K562 (cell line): ENCODE measurements around the gene C2CD2L. TPM values are rescaled to one million over a fixed set of nuclear protein-coding genes. Genes with fewer than 3 reads are reported as not detected.

ENCODE experiments used
- BCOR ChIP-seq: fragments of 450-650 bp; IDR thresholded peaks from 2 replicates; pipeline ENCODE4 v1.6.1; 2016
- CREM ChIP-seq: IDR thresholded peaks from 2 replicates; pipeline ENCODE4 v1.6.1; 2014; ENCODE audit warnings: antibody characterized with exemption, low read depth
- ESRRA ChIP-seq: fragments of 450-650 bp; IDR thresholded peaks from 2 replicates; pipeline ENCODE4 v1.6.1; 2014; ENCODE audit warnings: low read depth, mild to moderate bottlenecking, moderate library complexity, borderline replicate concordance
- FOSL1 ChIP-seq: fragments of 200-800 bp; sonication (Bioruptor generic); conservative IDR thresholded peaks from 2 replicates; pipeline ENCODE4 v1.6.1; 2016; ENCODE audit warnings: missing genetic modification characterization, missing compliant biosample characterization
- ILK ChIP-seq: fragments of 450-650 bp; IDR thresholded peaks from 2 replicates; pipeline ENCODE4 v1.6.1; 2016; ENCODE audit warnings: missing genetic modification characterization, low read depth, mild to moderate bottlenecking, missing compliant biosample characterization, moderate library complexity, borderline replicate concordance
- PTRF ChIP-seq: fragments of 450-650 bp; IDR thresholded peaks from 2 replicates; pipeline ENCODE4 v1.6.1; 2016; ENCODE audit warnings: mild to moderate bottlenecking, missing genetic modification characterization, missing compliant biosample characterization
- RBM14 ChIP-seq: fragments of 200-400 bp; formaldehyde crosslinking; IDR thresholded peaks from 2 replicates; pipeline ENCODE4 v1.6.1; 2018; ENCODE audit warnings: low read depth, mild to moderate bottlenecking, low read length, moderate library complexity, borderline replicate concordance; ENCODE audit not compliant: insufficient read depth
- SOX6 ChIP-seq: fragments of 450-650 bp; IDR thresholded peaks from 2 replicates; pipeline ENCODE4 v1.6.1; 2014; ENCODE audit warnings: mild to moderate bottlenecking
- SP1 ChIP-seq: sonication (generic); formaldehyde crosslinking; IDR thresholded peaks from 2 replicates; pipeline ENCODE4 v1.8.1; 2022; ENCODE audit warnings: mild to moderate bottlenecking, missing genetic modification reagents
- ZNF311 ChIP-seq: fragments of 250-450 bp; sonication (Bioruptor Pico); IDR thresholded peaks from 2 replicates; pipeline ENCODE4 v1.4.0; 2020; ENCODE audit warnings: mild to moderate bottlenecking, moderate library complexity
- ZNF699 ChIP-seq: fragments of 250-450 bp; sonication (Bioruptor Pico); IDR thresholded peaks from 2 replicates; pipeline ENCODE4 v1.8.0; 2021; ENCODE audit warnings: mild to moderate bottlenecking, moderate library complexity; ENCODE audit not compliant: insufficient replicate concordance
- polyA plus RNA-seq, 8 experiments: library from polyadenylated mRNA; depleted of rRNA in 4 of 8; stranded (reverse) in 5 of 8; unstranded in 3 of 8; fragments of >200 nt; fragmentation: Nextera tagmentation in 2 of 8; fragmentation: Illumina TruSeq in 1 of 8; extraction: Ambion mirVana in 2 of 8; extraction: Trizol in 1 of 8; gene quantifications; 2 replicates each; pipeline versions ENCODE4 v1.2.1 to v1.2.3, GENCODE V29; 2011 to 2014; ENCODE audit warnings: inconsistent platforms in 1 of 8, missing spikeins in 1 of 8
- total RNA-seq, 7 experiments: library from RNA; depleted of rRNA in 6 of 7; stranded (reverse); fragments of >200 nt in 6 of 7; fragmentation: Illumina TruSeq in 2 of 7; extraction: Trizol in 2 of 7; gene quantifications; 2 replicates each; pipeline versions ENCODE4 v1.2.1 to v1.2.3, GENCODE V29; 2011 to 2021; ENCODE audit warnings: low replicate concordance in 1 of 7
- TF ChIP-seq, protein P1 (sequence below): fragments of 250-450 bp; sonication (Bioruptor Pico); IDR thresholded peaks from 2 replicates; pipeline ENCODE4 v1.5.0; 2020; ENCODE audit warnings: mild to moderate bottlenecking, borderline replicate concordance

C2CD2L gene
- total and polyA plus RNA-seq, 9 of the 15 experiments (the other 6 are each of a cell fraction or from before 2014, with no cell fraction given) = 0.66 to 41.2 (median 14.8) TPM

DNA sequence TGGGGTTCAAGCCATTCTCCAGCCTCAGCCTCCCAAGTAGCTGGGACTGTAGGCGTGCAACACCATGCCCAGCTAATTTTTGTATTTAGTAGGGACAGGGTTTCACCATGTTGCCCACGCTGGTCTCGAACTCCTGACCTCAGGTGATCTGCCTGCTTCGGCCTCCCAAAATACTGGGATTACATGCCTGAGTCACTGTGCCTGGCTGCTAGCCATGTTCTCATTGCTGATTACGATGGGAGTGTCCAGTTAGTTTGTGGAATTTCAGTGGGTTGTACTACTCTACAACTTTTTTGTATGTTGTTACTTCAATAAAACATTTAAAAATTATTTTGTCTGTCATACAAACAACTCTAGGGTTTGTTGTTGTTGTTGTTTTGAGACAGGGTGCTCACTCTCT lies 44.4 kb upstream of the C2CD2L start (continued):
- TF ChIP-seq ZNF699 = no peak
- TF ChIP-seq ESRRA = peak; percentile 40; the same call in 1 of the 2 replicates
- TF ChIP-seq PTRF = no peak
- TF ChIP-seq CREM = 0 out of 2 replicates have a peak, but pooled peaks have one; percentile 7
- no peak for TF ChIP-seq ILK (tag)
- no peak for TF ChIP-seq RBM14
- TF ChIP-seq, protein P1, sequence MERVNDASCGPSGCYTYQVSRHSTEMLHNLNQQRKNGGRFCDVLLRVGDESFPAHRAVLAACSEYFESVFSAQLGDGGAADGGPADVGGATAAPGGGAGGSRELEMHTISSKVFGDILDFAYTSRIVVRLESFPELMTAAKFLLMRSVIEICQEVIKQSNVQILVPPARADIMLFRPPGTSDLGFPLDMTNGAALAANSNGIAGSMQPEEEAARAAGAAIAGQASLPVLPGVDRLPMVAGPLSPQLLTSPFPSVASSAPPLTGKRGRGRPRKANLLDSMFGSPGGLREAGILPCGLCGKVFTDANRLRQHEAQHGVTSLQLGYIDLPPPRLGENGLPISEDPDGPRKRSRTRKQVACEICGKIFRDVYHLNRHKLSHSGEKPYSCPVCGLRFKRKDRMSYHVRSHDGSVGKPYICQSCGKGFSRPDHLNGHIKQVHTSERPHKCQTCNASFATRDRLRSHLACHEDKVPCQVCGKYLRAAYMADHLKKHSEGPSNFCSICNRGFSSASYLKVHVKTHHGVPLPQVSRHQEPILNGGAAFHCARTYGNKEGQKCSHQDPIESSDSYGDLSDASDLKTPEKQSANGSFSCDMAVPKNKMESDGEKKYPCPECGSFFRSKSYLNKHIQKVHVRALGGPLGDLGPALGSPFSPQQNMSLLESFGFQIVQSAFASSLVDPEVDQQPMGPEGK = no peak
- TF ChIP-seq ZNF311 (CRISPR knock-in tag) = no peak
- TF ChIP-seq BCOR = peak; percentile 87
- peak; percentile 28; the same call in 1 of the 2 replicates for TF ChIP-seq SOX6
- peak; percentile 66 for TF ChIP-seq FOSL1
- peak; percentile 60; the same call in 1 of the 2 replicates for TF ChIP-seq SP1 (CRISPR knock-in tag)
